ENCODE measurements around the gene P2RY6.

Gene P2RY6

GRCh38 chr11:73234471-73235181, 37.5 kb upstream of the P2RY6 start:
- peak; percentile 54 for DNase-seq (ENCODE audit: low spot score)
- no peak overlapping the region for H3K4me3 ChIP-seq (ENCODE audit: severe bottlenecking)
- peaks cover 8% of the 10 kb centered on the region for H3K4me1 ChIP-seq (ENCODE audit: insufficient read depth, poor library complexity, severe bottlenecking)
- no peaks in the 10 kb centered on the region for H3K9me3 ChIP-seq (ENCODE audit: severe bottlenecking)
- peaks cover 3% of the 10 kb centered on the region; the same call in 1 of the 2 replicates for H3K36me3 ChIP-seq (ENCODE audit: low read depth)
- ATAC-seq (ENCODE audit: low read depth) = no peak
- H3K27me3 ChIP-seq (ENCODE audit: insufficient read depth, poor library complexity, severe bottlenecking) = no peaks in the 10 kb centered on the region
- no peak for TF ChIP-seq CTCF (IDR thresholded peaks at IDR 0.05; ENCODE audit: poor library complexity, severe bottlenecking)
- H3K27ac ChIP-seq (ENCODE audit: poor library complexity, severe bottlenecking) = no peak overlapping the region

DNA sequence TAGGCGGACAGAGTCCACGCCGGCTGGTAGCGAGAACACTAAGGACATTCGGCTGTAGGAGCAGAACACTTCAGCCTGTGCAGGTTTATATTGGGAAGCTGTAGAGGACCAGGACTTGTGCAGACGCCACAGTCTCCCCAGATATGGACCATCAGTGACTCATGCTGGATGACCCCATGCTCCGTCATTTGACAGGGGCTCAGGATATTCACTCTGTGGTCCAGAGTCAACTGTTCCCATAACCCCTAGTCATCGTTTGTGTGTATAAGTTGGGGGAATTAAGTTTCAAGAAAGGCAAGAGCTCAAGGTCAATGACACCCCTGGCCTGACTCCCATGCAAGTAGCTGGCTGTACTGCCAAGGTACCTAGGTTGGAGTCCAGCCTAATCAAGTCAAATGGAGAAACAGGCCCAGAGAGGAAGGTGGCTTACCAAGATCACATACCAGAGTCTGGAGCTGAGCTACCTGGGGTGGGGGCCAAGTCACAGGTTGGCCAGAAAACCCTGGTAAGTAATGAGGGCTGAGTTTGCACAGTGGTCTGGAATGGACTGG, 36.8 kb upstream of the P2RY6 start:
- H3K27ac ChIP-seq (ENCODE audit: poor library complexity, severe bottlenecking) = peak overlapping the region; percentile 8
- H3K4me3 ChIP-seq (ENCODE audit: severe bottlenecking) = no peak overlapping the region
- no peak for TF ChIP-seq CTCF (IDR thresholded peaks at IDR 0.05; ENCODE audit: poor library complexity, severe bottlenecking)
- H3K9me3 ChIP-seq (ENCODE audit: severe bottlenecking) = no peaks in the 10 kb centered on the region
- ATAC-seq (ENCODE audit: low read depth) (no peak), DNase-seq (ENCODE audit: low spot score) (peak; percentile 17)
- H3K36me3 ChIP-seq (ENCODE audit: low read depth) = peaks cover 1% of the 10 kb centered on the region; the same call in 1 of the 2 replicates
- peaks cover 15% of the 10 kb centered on the region for H3K4me1 ChIP-seq (ENCODE audit: insufficient read depth, poor library complexity, severe bottlenecking)
- no peaks in the 10 kb centered on the region for H3K27me3 ChIP-seq (ENCODE audit: insufficient read depth, poor library complexity, severe bottlenecking)

DNA sequence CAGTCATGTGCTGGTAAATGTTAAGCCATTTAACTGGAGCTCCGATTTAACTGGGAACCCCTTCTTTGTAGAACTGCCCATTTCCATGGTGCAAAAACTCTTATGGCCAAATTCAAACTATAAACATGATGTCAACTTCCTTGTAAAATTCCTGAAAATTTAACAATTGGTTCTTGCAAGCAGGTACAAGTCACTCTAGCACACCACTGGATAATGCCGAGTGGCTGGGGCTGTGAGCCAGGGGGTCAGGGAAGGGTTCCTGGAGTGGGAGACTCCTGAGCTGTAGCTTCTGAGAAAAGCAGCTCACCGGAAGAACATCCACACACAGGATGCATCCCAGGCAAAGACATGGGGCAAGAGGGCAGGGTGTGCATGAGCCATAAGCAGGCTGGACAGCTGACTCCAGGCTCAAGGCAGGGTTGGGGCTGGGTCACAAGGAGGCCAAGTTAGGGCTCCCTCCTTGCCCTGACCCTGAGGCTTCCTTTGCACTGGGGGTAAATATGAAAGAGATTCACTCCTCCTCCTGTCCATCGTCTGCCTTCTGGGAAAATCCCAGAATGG, 35.9 kb upstream of the P2RY6 start:
- Histone ChIP-seq H3K4me1 (ENCODE audit: insufficient read depth, poor library complexity, severe bottlenecking) (peaks cover 17% of the 10 kb centered on the region), H3K27me3 (ENCODE audit: insufficient read depth, poor library complexity, severe bottlenecking) (no peaks in the 10 kb centered on the region), H3K36me3 (ENCODE audit: low read depth) (no peaks in the 10 kb centered on the region), H3K9me3 (ENCODE audit: severe bottlenecking) (no peaks in the 10 kb centered on the region), H3K4me3 (ENCODE audit: severe bottlenecking) (no peak overlapping the region), H3K27ac (ENCODE audit: poor library complexity, severe bottlenecking) (peak overlapping the region; percentile 8)
- peak; percentile 20 for DNase-seq (ENCODE audit: low spot score)
- no peak for TF ChIP-seq CTCF (IDR thresholded peaks at IDR 0.05; ENCODE audit: poor library complexity, severe bottlenecking)
- no peak for ATAC-seq (ENCODE audit: low read depth)

DNA sequence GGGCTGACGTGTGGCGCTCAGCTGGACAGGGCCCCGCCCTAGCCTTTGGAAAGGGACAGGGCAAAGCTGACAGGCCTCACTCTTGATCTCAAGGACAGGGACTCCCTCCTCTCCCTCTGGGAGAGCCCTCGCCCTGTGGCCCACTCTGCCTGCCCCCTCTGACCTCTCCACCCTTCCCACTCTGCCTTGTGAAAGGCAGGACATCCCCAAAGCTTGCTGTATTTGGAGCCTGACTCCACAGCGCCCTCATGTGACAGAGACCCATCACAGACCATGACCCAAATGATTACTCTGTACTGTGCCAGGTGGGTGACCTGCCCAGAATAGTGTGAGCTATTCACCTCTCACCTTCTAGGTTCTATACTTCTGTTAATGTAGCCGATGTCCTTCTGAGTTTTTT, 35.3 kb upstream of the P2RY6 start:
- DNase-seq (ENCODE audit: low spot score) (peak; percentile 15), ATAC-seq (ENCODE audit: low read depth) (peak; percentile 30; the same call in 1 of the 3 replicates)

More for the DNA sequence above, 35.3 kb upstream of the P2RY6 start:
- Histone ChIP-seq H3K9me3 (ENCODE audit: severe bottlenecking) (no peaks in the 10 kb centered on the region), H3K36me3 (ENCODE audit: low read depth) (no peaks in the 10 kb centered on the region), H3K4me3 (ENCODE audit: severe bottlenecking) (no peak overlapping the region), H3K27me3 (ENCODE audit: insufficient read depth, poor library complexity, severe bottlenecking) (no peaks in the 10 kb centered on the region), H3K4me1 (ENCODE audit: insufficient read depth, poor library complexity, severe bottlenecking) (peaks cover 17% of the 10 kb centered on the region), H3K27ac (ENCODE audit: poor library complexity, severe bottlenecking) (peak overlapping the region; percentile 8)
- TF ChIP-seq CTCF (IDR thresholded peaks at IDR 0.05; ENCODE audit: poor library complexity, severe bottlenecking) = peak; percentile 49

Measured in RWPE2 (cell line).